Neural cell (in vitro differentiated cells): ENCODE results near the gene DYNC1LI2. TPM values are rescaled to one million over a fixed set of nuclear protein-coding genes. Genes with fewer than 3 reads are reported as not detected.

ENCODE experiments used
- H2AFZ ChIP-seq: fragments of 200-600, 300-800 bp; sonication (generic), shearing (Covaris generic); 2 replicates; pipeline ENCODE4 v1.6.0; 2014; ENCODE audit warnings: low read depth, mild to moderate bottlenecking, antibody characterized with exemption, low read length, moderate library complexity
- H3F3A ChIP-seq: fragments of 200-600 bp; shearing (Covaris generic); 2 replicates; pipeline ENCODE4 v1.6.1; 2016; ENCODE audit warnings: mild to moderate bottlenecking, moderate library complexity, mixed read lengths, antibody characterized with exemption, low read length; ENCODE audit not compliant: insufficient read depth, poor library complexity, severe bottlenecking
- H3K27ac ChIP-seq: fragments of 200-600, 300-800 bp; sonication (generic), shearing (Covaris generic); 2 replicates; pipeline ENCODE4 v1.5.1; 2014; ENCODE audit warnings: mild to moderate bottlenecking, low read length, moderate library complexity
- H3K27me3 ChIP-seq: fragments of 300-800, 200-600 bp; sonication (generic), shearing (Covaris generic); 2 replicates; pipeline ENCODE4 v1.6.0; 2014; ENCODE audit warnings: mild to moderate bottlenecking, low read depth, low read length, moderate library complexity; ENCODE audit not compliant: insufficient read depth
- H3K36me3 ChIP-seq: fragments of 300-800, 200-600 bp; sonication (generic), shearing (Covaris generic); 2 replicates; pipeline ENCODE4 v1.5.1; 2014; ENCODE audit warnings: mild to moderate bottlenecking, antibody characterized with exemption, low read length, moderate library complexity; ENCODE audit not compliant: insufficient read depth
- H3K4me2 ChIP-seq: fragments of 300-800, 200-600 bp; sonication (generic), shearing (Covaris generic); 2 replicates; pipeline ENCODE4 v1.6.0; 2014; ENCODE audit warnings: mild to moderate bottlenecking, low read length
- H3K4me3 ChIP-seq: fragments of 300-800, 200-600 bp; sonication (generic), shearing (Covaris generic); 2 replicates; pipeline ENCODE4 v1.5.1; 2014; ENCODE audit warnings: mild to moderate bottlenecking, low read length, moderate library complexity
- H3K79me2 ChIP-seq: fragments of 200-600 bp; shearing (Covaris generic); replicated peaks from 2 replicates; pipeline ENCODE4 v1.6.0; 2014; ENCODE audit warnings: mild to moderate bottlenecking, low read length, moderate library complexity; ENCODE audit not compliant: insufficient read depth
- H3K9ac ChIP-seq: fragments of 300-800, 200-600 bp; sonication (generic), shearing (Covaris generic); 2 replicates; pipeline ENCODE4 v1.6.1; 2016; ENCODE audit warnings: mild to moderate bottlenecking, low read length, mixed read lengths
- H3K9me2 ChIP-seq: fragments of 200-600 bp; shearing (Covaris generic); 2 replicates; pipeline ENCODE4 v1.6.1; 2016; ENCODE audit warnings: mild to moderate bottlenecking, low read length, mixed read lengths; ENCODE audit not compliant: insufficient read depth
- H3K9me3 ChIP-seq: fragments of 200-600, 300-800 bp; sonication (generic), shearing (Covaris generic); 2 replicates; pipeline ENCODE4 v1.6.1; 2016; ENCODE audit warnings: mild to moderate bottlenecking, mixed run types, low read length, moderate library complexity, mixed read lengths
- H4K20me1 ChIP-seq: fragments of 200-600 bp; shearing (Covaris generic); 2 replicates; pipeline ENCODE4 v1.6.1; 2016; ENCODE audit warnings: mild to moderate bottlenecking, mixed run types; ENCODE audit not compliant: insufficient read depth
- EP300 ChIP-seq: fragments of 450-650 bp; conservative IDR thresholded peaks from 2 replicates; pipeline ENCODE4 v1.6.1; 2014; ENCODE audit warnings: antibody characterized with exemption, mild to moderate bottlenecking, moderate library complexity; ENCODE audit not compliant: poor library complexity, severe bottlenecking
- EZH2 ChIP-seq: fragments of 200-600, 300-800 bp; shearing (Covaris generic), sonication (generic); IDR thresholded peaks from 2 replicates; pipeline ENCODE4 v1.6.1; 2014; ENCODE audit warnings: antibody characterized with exemption, low read length, borderline replicate concordance, mild to moderate bottlenecking; ENCODE audit not compliant: insufficient read depth, poor library complexity, severe bottlenecking
- MXI1 ChIP-seq: fragments of 450-650 bp; conservative IDR thresholded peaks from 2 replicates; pipeline ENCODE4 v1.6.1; 2014; ENCODE audit warnings: antibody characterized with exemption, mild to moderate bottlenecking; ENCODE audit not compliant: poor library complexity, severe bottlenecking
- POLR2AphosphoS5 ChIP-seq: IDR thresholded peaks from 2 replicates; pipeline ENCODE4 v1.6.1; 2012
- RAD21 ChIP-seq: fragments of 450-650 bp; conservative IDR thresholded peaks from 2 replicates; pipeline ENCODE4 v1.6.1; 2014; ENCODE audit warnings: antibody characterized with exemption, mild to moderate bottlenecking, moderate library complexity
- SMC3 ChIP-seq: fragments of 450-650 bp; conservative IDR thresholded peaks from 2 replicates; pipeline ENCODE4 v1.6.1; 2014; ENCODE audit warnings: antibody characterized with exemption, mild to moderate bottlenecking, moderate library complexity; ENCODE audit not compliant: poor library complexity
- TAF1 ChIP-seq: IDR thresholded peaks from 2 replicates; pipeline ENCODE4 v1.6.1; 2012; ENCODE audit warnings: low read depth
- polyA plus RNA-seq: library from polyadenylated mRNA; depleted of rRNA; stranded (reverse); fragments of >200 nt; gene quantifications from 2 replicates; pipeline ENCODE4 v1.2.3, GENCODE V29; 2014
- TF ChIP-seq, protein P1 (sequence below): IDR thresholded peaks from 2 replicates; pipeline ENCODE4 v1.6.1; 2012; ENCODE audit warnings: borderline replicate concordance
- TF ChIP-seq, protein P2 (sequence below): fragments of 450-650 bp; IDR thresholded peaks from 2 replicates; pipeline ENCODE4 v1.5.1; 2014; ENCODE audit warnings: antibody characterized with exemption, mild to moderate bottlenecking, moderate library complexity; ENCODE audit not compliant: poor library complexity, severe bottlenecking

DYNC1LI2 gene
- polyA plus RNA-seq, 1 donor from 2014 or later: 249 TPM

DNA sequence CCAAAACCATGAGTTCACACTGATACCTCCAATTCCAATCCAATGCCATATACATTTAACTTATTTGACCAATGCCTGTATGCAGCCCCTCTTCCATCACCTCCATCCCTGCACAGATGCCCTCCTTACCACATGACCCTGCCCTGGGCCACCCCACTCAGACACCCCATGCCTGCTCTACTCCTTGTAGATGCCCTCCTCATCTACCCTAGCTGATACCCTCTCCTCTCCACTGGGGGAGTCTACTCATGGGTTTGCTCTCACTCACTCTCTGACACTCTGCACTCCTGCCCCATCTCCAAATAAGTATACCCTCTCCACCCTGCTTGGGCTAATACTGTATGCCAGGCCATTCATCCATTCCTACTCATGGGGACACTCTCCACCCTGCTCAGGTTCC is 38.9 kb downstream of the DYNC1LI2 start:
- Histone ChIP-seq H3K4me3 (no peak overlapping the region), H3K9me3 (no peaks in the 10 kb centered on the region), H3F3A (no peaks in the 10 kb centered on the region), H3K79me2 (no peaks in the 10 kb centered on the region), H2AFZ (no peak overlapping the region), H3K4me2 (no peak overlapping the region), H3K9me2 (no peaks in the 10 kb centered on the region), H3K36me3 (no peaks in the 10 kb centered on the region), H3K27me3 (no peaks in the 10 kb centered on the region), H4K20me1 (no peaks in the 10 kb centered on the region), H3K27ac (no peak overlapping the region), H3K9ac (no peak overlapping the region)
- TF ChIP-seq RAD21 (no peak), MXI1 (no peak), TAF1 (no peak), SMC3 (no peak), EZH2 (no peak), EP300 (no peak), POLR2AphosphoS5 (no peak)
- TF ChIP-seq, protein P1, sequence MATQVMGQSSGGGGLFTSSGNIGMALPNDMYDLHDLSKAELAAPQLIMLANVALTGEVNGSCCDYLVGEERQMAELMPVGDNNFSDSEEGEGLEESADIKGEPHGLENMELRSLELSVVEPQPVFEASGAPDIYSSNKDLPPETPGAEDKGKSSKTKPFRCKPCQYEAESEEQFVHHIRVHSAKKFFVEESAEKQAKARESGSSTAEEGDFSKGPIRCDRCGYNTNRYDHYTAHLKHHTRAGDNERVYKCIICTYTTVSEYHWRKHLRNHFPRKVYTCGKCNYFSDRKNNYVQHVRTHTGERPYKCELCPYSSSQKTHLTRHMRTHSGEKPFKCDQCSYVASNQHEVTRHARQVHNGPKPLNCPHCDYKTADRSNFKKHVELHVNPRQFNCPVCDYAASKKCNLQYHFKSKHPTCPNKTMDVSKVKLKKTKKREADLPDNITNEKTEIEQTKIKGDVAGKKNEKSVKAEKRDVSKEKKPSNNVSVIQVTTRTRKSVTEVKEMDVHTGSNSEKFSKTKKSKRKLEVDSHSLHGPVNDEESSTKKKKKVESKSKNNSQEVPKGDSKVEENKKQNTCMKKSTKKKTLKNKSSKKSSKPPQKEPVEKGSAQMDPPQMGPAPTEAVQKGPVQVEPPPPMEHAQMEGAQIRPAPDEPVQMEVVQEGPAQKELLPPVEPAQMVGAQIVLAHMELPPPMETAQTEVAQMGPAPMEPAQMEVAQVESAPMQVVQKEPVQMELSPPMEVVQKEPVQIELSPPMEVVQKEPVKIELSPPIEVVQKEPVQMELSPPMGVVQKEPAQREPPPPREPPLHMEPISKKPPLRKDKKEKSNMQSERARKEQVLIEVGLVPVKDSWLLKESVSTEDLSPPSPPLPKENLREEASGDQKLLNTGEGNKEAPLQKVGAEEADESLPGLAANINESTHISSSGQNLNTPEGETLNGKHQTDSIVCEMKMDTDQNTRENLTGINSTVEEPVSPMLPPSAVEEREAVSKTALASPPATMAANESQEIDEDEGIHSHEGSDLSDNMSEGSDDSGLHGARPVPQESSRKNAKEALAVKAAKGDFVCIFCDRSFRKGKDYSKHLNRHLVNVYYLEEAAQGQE: no peak
- TF ChIP-seq, protein P2, sequence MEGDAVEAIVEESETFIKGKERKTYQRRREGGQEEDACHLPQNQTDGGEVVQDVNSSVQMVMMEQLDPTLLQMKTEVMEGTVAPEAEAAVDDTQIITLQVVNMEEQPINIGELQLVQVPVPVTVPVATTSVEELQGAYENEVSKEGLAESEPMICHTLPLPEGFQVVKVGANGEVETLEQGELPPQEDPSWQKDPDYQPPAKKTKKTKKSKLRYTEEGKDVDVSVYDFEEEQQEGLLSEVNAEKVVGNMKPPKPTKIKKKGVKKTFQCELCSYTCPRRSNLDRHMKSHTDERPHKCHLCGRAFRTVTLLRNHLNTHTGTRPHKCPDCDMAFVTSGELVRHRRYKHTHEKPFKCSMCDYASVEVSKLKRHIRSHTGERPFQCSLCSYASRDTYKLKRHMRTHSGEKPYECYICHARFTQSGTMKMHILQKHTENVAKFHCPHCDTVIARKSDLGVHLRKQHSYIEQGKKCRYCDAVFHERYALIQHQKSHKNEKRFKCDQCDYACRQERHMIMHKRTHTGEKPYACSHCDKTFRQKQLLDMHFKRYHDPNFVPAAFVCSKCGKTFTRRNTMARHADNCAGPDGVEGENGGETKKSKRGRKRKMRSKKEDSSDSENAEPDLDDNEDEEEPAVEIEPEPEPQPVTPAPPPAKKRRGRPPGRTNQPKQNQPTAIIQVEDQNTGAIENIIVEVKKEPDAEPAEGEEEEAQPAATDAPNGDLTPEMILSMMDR: no peak

DNA sequence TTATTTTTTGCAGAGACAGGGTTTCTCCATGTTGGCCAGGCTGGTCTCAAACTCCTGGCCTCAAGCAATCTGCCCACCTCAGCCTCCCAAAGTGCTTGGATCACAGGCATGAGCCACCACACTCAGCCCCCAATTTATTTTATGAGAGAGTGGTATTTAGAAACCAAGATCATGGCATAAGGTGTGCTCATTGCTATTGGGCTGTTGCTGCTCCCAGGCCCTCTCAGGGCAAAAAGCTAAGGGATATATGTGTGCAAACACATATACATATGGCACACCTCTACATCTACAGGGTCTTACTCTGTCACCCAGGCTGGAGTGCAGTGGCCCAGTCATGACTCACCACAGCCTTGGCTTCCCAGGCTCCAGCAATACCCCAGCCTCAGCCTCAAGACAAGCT is 39.8 kb downstream of the DYNC1LI2 start:
- Histone ChIP-seq H3K27me3 (no peaks in the 10 kb centered on the region), H3K9ac (no peak overlapping the region), H3K4me2 (no peak overlapping the region), H3K79me2 (no peaks in the 10 kb centered on the region), H3K9me2 (no peaks in the 10 kb centered on the region), H3K36me3 (no peaks in the 10 kb centered on the region), H3F3A (no peaks in the 10 kb centered on the region), H3K9me3 (no peaks in the 10 kb centered on the region), H3K4me3 (no peak overlapping the region), H2AFZ (no peak overlapping the region), H3K27ac (no peak overlapping the region), H4K20me1 (no peaks in the 10 kb centered on the region)
- no peak for TF ChIP-seq MXI1
- TF ChIP-seq, protein P2: no peak
- no peak for TF ChIP-seq POLR2AphosphoS5
- TF ChIP-seq SMC3: no peak
- TF ChIP-seq TAF1: no peak
- TF ChIP-seq RAD21: no peak
- TF ChIP-seq EZH2: no peak
- TF ChIP-seq EP300: no peak
- TF ChIP-seq, protein P1: no peak
